H1 (cell line): ENCODE data around the gene RREB1. TPM values are rescaled to one million over a fixed set of nuclear protein-coding genes. Genes with fewer than 3 reads are reported as not detected.

Experiments used
- CTCF ChIA-PET: fragments of 300-600 bp; sonication (Branson Sonifier 250); formaldehyde crosslinking; loops from one replicate; lab custom pipeline; 2021; ENCODE audit not compliant: partially characterized antibody; lab: Charles Lee
- POLR2A ChIA-PET: fragments of 300-600 bp; sonication (Branson Sonifier 250); formaldehyde crosslinking; loops from one replicate; lab custom pipeline; 2021; ENCODE audit warnings: inconsistent platforms; ENCODE audit not compliant: partially characterized antibody; lab: Charles Lee
- DNase-seq, 2 experiments: peaks; one replicate each; pipeline versions ENCODE4 v3.0.0 to v3.0.0-alpha.2; 2010 to 2022; ENCODE audit warnings: low spot score in 2 of 2, low read depth in 1 of 2, mixed read lengths in 1 of 2
- FAIRE-seq: peaks from 2 replicates; lab custom pipeline; 2011; peaks lifted over from hg19 to GRCh38; lab: Jason Lieb, UNC
- H2AFZ ChIP-seq: 2 replicates; pipeline ENCODE4 v1.8.1; 2012; ENCODE audit warnings: low read length, inconsistent platforms
- H2AK5ac ChIP-seq: 2 replicates; pipeline ENCODE4 v1.6.1; 2013; ENCODE audit warnings: low read depth, low read length
- H2BK120ac ChIP-seq: replicated peaks from 2 replicates; pipeline ENCODE3; 2013; ENCODE audit warnings: low read depth, low read length, inconsistent platforms
- H2BK12ac ChIP-seq: 2 replicates; pipeline ENCODE4 v1.6.1; 2013; ENCODE audit warnings: low read depth, low read length
- H2BK15ac ChIP-seq: 2 replicates; pipeline ENCODE4 v1.6.1; 2013; ENCODE audit warnings: low read length
- H2BK20ac ChIP-seq: 2 replicates; pipeline ENCODE4 v1.6.1; 2013; ENCODE audit warnings: low read length
- H2BK5ac ChIP-seq: 2 replicates; pipeline ENCODE4 v1.6.1; 2013; ENCODE audit warnings: low read depth, low read length
- H3K14ac ChIP-seq: 2 replicates; pipeline ENCODE4 v1.6.1; 2013; ENCODE audit warnings: inconsistent platforms; ENCODE audit not compliant: insufficient read length
- H3K18ac ChIP-seq: 2 replicates; pipeline ENCODE4 v1.6.1; 2013; ENCODE audit warnings: low read length; ENCODE audit errors: extremely low read depth
- H3K23ac ChIP-seq: 2 replicates; pipeline ENCODE4 v1.6.1; 2013; ENCODE audit warnings: inconsistent platforms; ENCODE audit not compliant: insufficient read length
- H3K23me2 ChIP-seq: 2 replicates; pipeline ENCODE4 v1.6.1; 2013; ENCODE audit warnings: low read depth, low read length
- H3K27ac ChIP-seq: 2 replicates; pipeline ENCODE4 v1.6.1; 2011; ENCODE audit warnings: low read depth, low read length, inconsistent platforms
- H3K27me3 ChIP-seq, 4 experiments: replicated peaks in 1 of 4; 1 replicate in 1 of 4; 2 replicates in 3 of 4; pipeline versions ENCODE4 v1.6.1 to v1.8.1; 2011 to 2013; ENCODE audit warnings: low read length in 3 of 4, mild to moderate bottlenecking in 3 of 4, inconsistent platforms in 2 of 4, mixed read lengths in 2 of 4, moderate library complexity in 1 of 4; ENCODE audit not compliant: control insufficient read depth in 3 of 4, insufficient read depth in 3 of 4; ENCODE audit errors: extremely low read depth in 1 of 4
- H3K36me3 ChIP-seq, 4 experiments: 2 replicates each; pipeline versions ENCODE4 v1.6.1 to v1.8.1; 2011 to 2013; ENCODE audit warnings: mild to moderate bottlenecking in 4 of 4, low read length in 3 of 4, moderate library complexity in 2 of 4, control low read depth in 1 of 4, inconsistent platforms in 1 of 4; ENCODE audit not compliant: insufficient read depth in 4 of 4, control insufficient read depth in 2 of 4
- H3K4ac ChIP-seq: replicated peaks from 2 replicates; pipeline ENCODE3; 2013; ENCODE audit warnings: low read length, low read depth, mixed read lengths, inconsistent platforms; ENCODE audit not compliant: insufficient read length
- H3K4me1 ChIP-seq, 4 experiments: replicated peaks in 1 of 4; 1 replicate in 1 of 4; 2 replicates in 3 of 4; pipeline versions ENCODE4 v1.6.1 to v1.8.1; 2011 to 2013; ENCODE audit warnings: low read length in 3 of 4, inconsistent platforms in 2 of 4, mixed read lengths in 1 of 4; ENCODE audit not compliant: insufficient read depth in 4 of 4, control insufficient read depth in 3 of 4
- H3K4me2 ChIP-seq, 2 experiments: 2 replicates each; pipeline versions ENCODE4 v1.6.1 to v1.8.1; 2011 to 2013; ENCODE audit warnings: low read depth in 2 of 2, low read length in 2 of 2, control low read depth in 1 of 2, inconsistent platforms in 1 of 2, mild to moderate bottlenecking in 1 of 2; ENCODE audit not compliant: insufficient read depth in 1 of 2
- H3K4me3 ChIP-seq, 4 experiments: fragments of 200-600, 300-600 bp in 1 of 4; sonication (generic), shearing (Covaris generic), sonication (Bioruptor Twin) in 1 of 4; 2 replicates each; pipeline versions ENCODE4 v1.5.1 to v1.8.1; 2011 to 2016; ENCODE audit warnings: low read length in 4 of 4, low read depth in 3 of 4, control low read depth in 2 of 4, inconsistent platforms in 2 of 4, mild to moderate bottlenecking in 2 of 4, mixed read lengths in 1 of 4, moderate library complexity in 1 of 4; ENCODE audit not compliant: insufficient read depth in 2 of 4; ENCODE audit errors: extremely low read depth in 1 of 4
- H3K56ac ChIP-seq: replicated peaks from 2 replicates; pipeline ENCODE3; 2013; ENCODE audit warnings: low read depth, mild to moderate bottlenecking, mixed read lengths, low read length, inconsistent platforms; ENCODE audit not compliant: insufficient read length
- H3K79me1 ChIP-seq: 2 replicates; pipeline ENCODE4 v1.6.1; 2013; ENCODE audit warnings: low read depth, low read length, control low read depth
- H3K79me2 ChIP-seq, 2 experiments: 2 replicates each; pipeline versions ENCODE4 v1.6.1 to v1.8.1; 2012 to 2013; ENCODE audit warnings: low read length in 2 of 2, mild to moderate bottlenecking in 2 of 2, inconsistent platforms in 1 of 2; ENCODE audit not compliant: insufficient read depth in 2 of 2, control insufficient read depth in 1 of 2
- H3K9ac ChIP-seq, 4 experiments: replicated peaks in 1 of 4; 1 replicate in 1 of 4; 2 replicates in 3 of 4; pipeline versions ENCODE4 v1.6.1 to v1.8.1; 2011 to 2013; ENCODE audit warnings: low read depth in 3 of 4, low read length in 3 of 4, control low read depth in 2 of 4, mild to moderate bottlenecking in 2 of 4, moderate library complexity in 2 of 4, inconsistent platforms in 1 of 4; ENCODE audit errors: extremely low read depth in 1 of 4
- H3K9me3 ChIP-seq, 2 experiments: 2 replicates each; pipeline versions ENCODE4 v1.6.1 to v1.8.1; 2012 to 2013; ENCODE audit warnings: mild to moderate bottlenecking in 2 of 2, moderate library complexity in 2 of 2, control low read depth in 1 of 2, inconsistent platforms in 1 of 2, low read depth in 1 of 2, low read length in 1 of 2, mixed read lengths in 1 of 2; ENCODE audit not compliant: insufficient read depth in 2 of 2
- H4K20me1 ChIP-seq, 2 experiments: replicated peaks in 1 of 2; 2 replicates each; pipeline versions ENCODE3 to v1.8.1; 2011 to 2013; ENCODE audit warnings: inconsistent platforms in 2 of 2, low read length in 2 of 2, mild to moderate bottlenecking in 1 of 2; ENCODE audit not compliant: insufficient read depth in 2 of 2, control insufficient read depth in 1 of 2
- H4K5ac ChIP-seq: 2 replicates; pipeline ENCODE4 v1.6.1; 2013; ENCODE audit warnings: low read length, low read depth, mixed read lengths, inconsistent platforms; ENCODE audit not compliant: insufficient read length
- H4K8ac ChIP-seq: 2 replicates; pipeline ENCODE4 v1.8.0; 2013; ENCODE audit warnings: mild to moderate bottlenecking, moderate library complexity, low read length, inconsistent platforms; ENCODE audit not compliant: insufficient read depth; ENCODE audit errors: extremely low read depth
- H4K91ac ChIP-seq: replicated peaks from 2 replicates; pipeline ENCODE3; 2013; ENCODE audit warnings: low read length, mixed read lengths, inconsistent platforms; ENCODE audit not compliant: insufficient read length
- ATF3 ChIP-seq: IDR thresholded peaks from 2 replicates; pipeline ENCODE4 v1.6.1; 2011; ENCODE audit warnings: low read depth, mild to moderate bottlenecking, low read length; ENCODE audit not compliant: insufficient read depth
- CBX8 ChIP-seq: fragments of 300-800, 300-1000 bp; sonication (generic); IDR thresholded peaks from 2 replicates; pipeline ENCODE4 v1.7.1; 2016; ENCODE audit warnings: low read depth, low read length, borderline replicate concordance
- CTCF ChIP-seq, 3 experiments: IDR thresholded peaks; 1 replicate in 2 of 3; 2 replicates in 1 of 3; pipeline versions ENCODE4 v1.5.1 to v1.6.1; 2011; ENCODE audit warnings: low read length in 3 of 3, mild to moderate bottlenecking in 3 of 3, inconsistent platforms in 2 of 3, low read depth in 1 of 3, moderate library complexity in 1 of 3; ENCODE audit not compliant: insufficient read depth in 1 of 3; ENCODE audit errors: control extremely low read depth in 1 of 3
- RAD21 ChIP-seq, 2 experiments: IDR thresholded peaks in 1 of 2; conservative IDR thresholded peaks in 1 of 2; 2 replicates each; pipeline ENCODE4 v1.6.1; 2011; ENCODE audit warnings: low read depth in 2 of 2, low read length in 2 of 2, improper control_type of control experiment in 1 of 2, inconsistent platforms in 1 of 2, mild to moderate bottlenecking in 1 of 2, moderate library complexity in 1 of 2
- SIN3A ChIP-seq, 2 experiments: IDR thresholded peaks in 1 of 2; conservative IDR thresholded peaks in 1 of 2; 2 replicates each; pipeline ENCODE4 v1.6.1; 2011 to 2012; ENCODE audit warnings: low read length in 2 of 2, improper control_type of control experiment in 1 of 2, low read depth in 1 of 2, mild to moderate bottlenecking in 1 of 2
- SP1 ChIP-seq: IDR thresholded peaks from 2 replicates; pipeline ENCODE4 v1.6.1; 2011; ENCODE audit warnings: low read depth, low read length
- SP2 ChIP-seq: IDR thresholded peaks from 2 replicates; pipeline ENCODE4 v1.6.1; 2012; ENCODE audit warnings: mild to moderate bottlenecking, low read length, inconsistent platforms
- SUZ12 ChIP-seq: fragments of 200-600 bp; sonication (generic); IDR thresholded peaks from 2 replicates; pipeline ENCODE4 v1.6.1; 2012; ENCODE audit warnings: mild to moderate bottlenecking, inconsistent platforms, low read length, moderate library complexity, mixed read lengths
- TEAD4 ChIP-seq: IDR thresholded peaks from 2 replicates; pipeline ENCODE4 v1.6.1; 2012; ENCODE audit warnings: low read depth, low read length, inconsistent platforms, mixed read lengths
- ZNF274 ChIP-seq: IDR thresholded peaks from 2 replicates; pipeline ENCODE4 v1.7.0; 2012; ENCODE audit warnings: low read length, borderline replicate concordance; ENCODE audit errors: extremely low read depth
- WGBS, 2 experiments: shearing (Covaris generic) in 1 of 2; methylation state at CpG; one replicate each; pipeline versions ENCODE4 v1.1.6 to v1.1.7; 2013 to 2015; ENCODE audit warnings: low lambda C conversion rate in 2 of 2, mixed read lengths in 2 of 2, inconsistent platforms in 1 of 2, low coverage in 1 of 2, missing lambda C conversion rate in 1 of 2; ENCODE audit not compliant: insufficient replicate concordance in 2 of 2, insufficient coverage in 1 of 2, insufficient read length in 1 of 2; ENCODE audit errors: extremely low coverage in 1 of 2, missing lambda C conversion rate in 1 of 2; 5-methylcytosine and 5-hydroxymethylcytosine counted together
- polyA plus RNA-seq, 7 experiments: library from polyadenylated mRNA; depleted of rRNA in 3 of 7; stranded (reverse) in 5 of 7; unstranded in 2 of 7; fragments of >200 nt in 5 of 7; fragments of 200-250 nt in 2 of 7; gene quantifications; 1 replicate in 5 of 7; 2 replicates in 1 of 7; 4 replicates in 1 of 7; pipeline versions ENCODE4 v1.2.1 to v1.2.3, GENCODE V29; 2011 to 2013; ENCODE audit warnings: missing spikeins in 2 of 7, mixed read lengths in 2 of 7
- total RNA-seq: library from RNA; stranded (reverse); fragmentation: NEBNext Ultra II Directional; extraction: Animal tissue kit (Norgen Biotek cat#: 25700); gene quantifications from 2 replicates; pipeline ENCODE4 v1.2.1, GENCODE V29; 2021

RREB1 gene
- total and polyA plus RNA-seq, 2 of the 8 experiments (the other 6 are each of a cell fraction or from before 2014, with no cell fraction given) = 3.9 to 34.7 TPM

DNA sequence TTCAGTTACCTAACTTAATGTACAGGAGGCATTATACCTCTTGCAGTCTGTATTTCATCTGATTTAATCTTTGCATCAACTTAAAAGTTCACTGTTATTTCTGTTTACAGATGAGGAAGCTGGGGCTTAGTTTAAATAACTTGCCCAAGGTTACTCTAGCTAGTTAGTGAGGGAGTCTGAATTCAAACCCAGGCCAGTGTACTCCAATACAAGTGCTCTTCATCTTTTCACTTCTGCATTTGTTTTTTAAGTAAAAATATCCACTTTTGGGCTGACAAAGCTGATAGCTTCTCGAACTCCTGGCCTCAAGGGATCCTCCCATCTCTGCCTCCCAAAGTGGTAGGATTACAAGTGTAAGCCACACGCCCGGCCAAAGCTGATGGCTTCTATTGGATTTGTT is 23.6 kb downstream of the RREB1 start:
- peaks cover 0 to 3% (median 1%) of the 10 kb centered on the region in 4 experiments; a peak in 3 of 7 replicates for H3K4me1 ChIP-seq
- POLR2A ChIA-PET = interaction anchor here (0.6 to 0.7 kb wide), 2 partner anchors 10 to 595 kb away, joined by 3 to 4 read pairs; no protein-coding TSS in a partner anchor
- no peak overlapping the region for H3K4ac ChIP-seq
- no peak overlapping the region for H3K18ac ChIP-seq
- H3K9ac ChIP-seq = no peak overlapping the region
- H4K91ac ChIP-seq = no peak overlapping the region
- no peak overlapping the region for H2BK120ac ChIP-seq
- CTCF ChIA-PET = interaction anchor here (0.6 to 2.1 kb wide), 3 partner anchors 15 to 205 kb away, joined by 3 to 4 read pairs (median 3); no protein-coding TSS in a partner anchor
- H3K79me1 ChIP-seq = peaks cover 23% of the 10 kb centered on the region
- no peak for DNase-seq
- H3K27ac ChIP-seq = no peak overlapping the region
- no peaks in the 10 kb centered on the region for H3K36me3 ChIP-seq
- no peaks in the 10 kb centered on the region for H3K23me2 ChIP-seq
- H2BK12ac ChIP-seq = no peak overlapping the region
- 90% methylated on average over 3 of the region's 3 CpGs; no CpG with 5 or more reads in 1 of the 2 experiments for WGBS, 2 experiments
- H2AFZ ChIP-seq = no peak overlapping the region
- FAIRE-seq = no peak
- H3K23ac ChIP-seq = no peak overlapping the region
- H3K56ac ChIP-seq = no peak overlapping the region
- H2BK15ac ChIP-seq = no peak overlapping the region
- no peak overlapping the region for H2BK5ac ChIP-seq
- no peak overlapping the region for H3K4me3 ChIP-seq
- H3K79me2 ChIP-seq = peaks cover 0 to 86% of the 10 kb centered on the region in 2 experiments; a peak in 2 of 4 replicates
- H3K4me2 ChIP-seq = no peak overlapping the region
- H4K8ac ChIP-seq = no peak overlapping the region
- no peaks in the 10 kb centered on the region for H3K27me3 ChIP-seq
- H3K9me3 ChIP-seq = no peaks in the 10 kb centered on the region
- H4K5ac ChIP-seq = no peak overlapping the region
- H4K20me1 ChIP-seq = peaks cover 4 to 5% of the 10 kb centered on the region in 2 experiments
- no peak overlapping the region for H2AK5ac ChIP-seq
- H2BK20ac ChIP-seq = no peak overlapping the region
- no peak overlapping the region for H3K14ac ChIP-seq
- no peak for TF ChIP-seq SP2
- no peak for TF ChIP-seq CTCF (IDR thresholded peaks at IDR 0.05; ENCODE audit: control extremely low read depth in 1 of 3, insufficient read depth in 1 of 3, low read depth in 1 of 3, low read length in 3 of 3)
- no peak for TF ChIP-seq SUZ12
- no peak for TF ChIP-seq TEAD4
- TF ChIP-seq CBX8 = no peak
- no peak for TF ChIP-seq ATF3
- no peak for TF ChIP-seq RAD21 (IDR thresholded peaks at IDR 0.05 in 1 of 2, conservative IDR thresholded peaks at IDR 0.05 in 1 of 2; ENCODE audit: low read depth in 2 of 2, low read length in 2 of 2)
- TF ChIP-seq SIN3A (conservative IDR thresholded peaks at IDR 0.05 in 1 of 2, IDR thresholded peaks at IDR 0.05 in 1 of 2; ENCODE audit: low read depth in 1 of 2, low read length in 2 of 2) = no peak
- no peak for TF ChIP-seq SP1
- no peak for TF ChIP-seq ZNF274
